D721Med (cell line): ENCODE measurements around the gene GRIA4.
"Not testable (repeated sequence)": the region's sequence is repeated elsewhere in the genome, so short reads cannot be mapped to it uniquely, and the experiment has no call there.

ENCODE experiments used
- DNase-seq: peaks from one replicate; pipeline ENCODE4 v3.0.0; 2011; ENCODE audit warnings: low spot score; ENCODE audit not compliant: insufficient read length
- FAIRE-seq: peaks from 2 replicates; lab custom pipeline; 2011; peaks lifted over from hg19 to GRCh38; lab: Jason Lieb, UNC
- CTCF ChIP-seq: IDR thresholded peaks from 2 replicates; pipeline ENCODE4 v1.5.1; 2012; ENCODE audit warnings: mild to moderate bottlenecking, control low read depth; ENCODE audit not compliant: insufficient read depth; ENCODE audit errors: missing control alignments

The GRIA4 gene

GRCh38 chr11:105757107-105757506, 147.2 kb downstream of the GRIA4 start:
- no peak for TF ChIP-seq CTCF
- no peak for FAIRE-seq
- no peak for DNase-seq

- FAIRE-seq (no peak), DNase-seq (no peak)
- no peak for TF ChIP-seq CTCF
These were observed 153.7 kb downstream of the GRIA4 start for GRCh38 chr11:105763594-105763993.

GRCh38 chr11:105767931-105768330, 158.1 kb downstream of the GRIA4 start:
- no peak for DNase-seq
- no peak for TF ChIP-seq CTCF
- FAIRE-seq: no peak

- FAIRE-seq (no peak), DNase-seq (no peak)
- no peak for TF ChIP-seq CTCF
These were observed 159.8 kb downstream of the GRIA4 start for GRCh38 chr11:105769627-105770026.

- not testable (repeated sequence) for FAIRE-seq
These were observed 163.6 kb downstream of the GRIA4 start for GRCh38 chr11:105773452-105773851.

GRCh38 chr11:105774899-105775298, 165.0 kb downstream of the GRIA4 start:
- DNase-seq: no peak
- FAIRE-seq: no peak
- TF ChIP-seq CTCF: no peak

More at GRCh38 chr11:105773452-105773851, 163.6 kb downstream of the GRIA4 start:
- DNase-seq: not testable (repeated sequence)

GRCh38 chr11:105780781-105781525, 171.1 kb downstream of the GRIA4 start:
- FAIRE-seq: no peak
- no peak for DNase-seq
- TF ChIP-seq CTCF: no peak
